Measurements from ENCODE around the gene IQCH. TPM values are rescaled to one million over a fixed set of nuclear protein-coding genes. Genes with fewer than 3 reads are reported as not detected.

The IQCH gene
- total RNA-seq, 1 experiment from 2014 or later: 2.4 TPM

- Mint-ChIP-seq H3K27ac (ENCODE audit: unreplicated experiment) (no peak overlapping the region), H3K4me1 (ENCODE audit: low read depth, unreplicated experiment) (no peaks in the 10 kb centered on the region), H3K36me3 (ENCODE audit: insufficient read depth, unreplicated experiment) (no peaks in the 10 kb centered on the region), H3K9me3 (ENCODE audit: unreplicated experiment) (no peaks in the 10 kb centered on the region), H3K27me3 (ENCODE audit: insufficient read depth, unreplicated experiment) (no peaks in the 10 kb centered on the region), H3K4me3 (ENCODE audit: unreplicated experiment) (no peak overlapping the region)
- Histone ChIP-seq H3K9me3 (no peaks in the 10 kb centered on the region), H3K4me1 (no peaks in the 10 kb centered on the region), H3K27me3 (replicated peaks; ENCODE audit: control insufficient read depth, insufficient read depth, low read length) (no peaks in the 10 kb centered on the region), H3K36me3 (ENCODE audit: control insufficient read depth, insufficient read depth, low read length) (no peaks in the 10 kb centered on the region), H3K4me3 (ENCODE audit: low read depth, low read length) (no peak overlapping the region)
- ChIA-PET POLR2A (no interaction called here), CTCF (no interaction called here)
- intact Hi-C loops (cut with micrococcal nuclease; ENCODE audit: unreplicated experiment): no loop called here
- BruUV-seq (replicated peaks): no TSS peak
- no peak for TF ChIP-seq CTCF (IDR thresholded peaks at IDR 0.05; ENCODE audit: insufficient read depth in 1 of 2, low read depth in 1 of 2, low read length in 1 of 2, severe bottlenecking in 1 of 2, unreplicated experiment in 1 of 2)
- DNase-seq: no peak
These were observed 208.3 kb downstream of the IQCH start for GRCh38 chr15:67462875-67463274.

DNA sequence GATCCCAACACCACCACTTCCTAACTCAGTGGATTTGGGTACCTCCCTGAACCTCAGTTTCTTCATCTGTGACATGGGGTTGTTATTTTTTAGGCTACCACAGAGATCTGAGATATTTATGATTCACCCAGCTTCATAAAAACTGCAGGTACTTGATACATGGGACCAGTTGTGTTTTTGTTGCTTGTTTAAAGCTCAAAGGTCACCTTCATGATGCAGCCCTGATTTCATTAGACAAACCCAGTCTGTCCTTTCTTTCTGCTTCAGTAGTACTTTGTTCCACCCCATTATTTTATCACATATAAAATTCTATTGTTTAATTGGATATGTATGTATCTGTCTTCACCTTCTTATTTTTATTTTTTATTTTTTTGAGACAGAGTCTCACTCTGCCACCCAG lies 208.9 kb downstream of the IQCH start:
- Mint-ChIP-seq H3K36me3 (ENCODE audit: insufficient read depth, unreplicated experiment) (no peaks in the 10 kb centered on the region), H3K4me1 (ENCODE audit: low read depth, unreplicated experiment) (no peaks in the 10 kb centered on the region), H3K9me3 (ENCODE audit: unreplicated experiment) (no peaks in the 10 kb centered on the region), H3K27ac (ENCODE audit: unreplicated experiment) (no peak overlapping the region), H3K4me3 (ENCODE audit: unreplicated experiment) (no peak overlapping the region), H3K27me3 (ENCODE audit: insufficient read depth, unreplicated experiment) (no peaks in the 10 kb centered on the region)
- no peaks in the 10 kb centered on the region for H3K9me3 ChIP-seq
- no peaks in the 10 kb centered on the region for H3K36me3 ChIP-seq (ENCODE audit: control insufficient read depth, insufficient read depth, low read length)
- no peaks in the 10 kb centered on the region for H3K27me3 ChIP-seq (replicated peaks; ENCODE audit: control insufficient read depth, insufficient read depth, low read length)
- no peaks in the 10 kb centered on the region for H3K4me1 ChIP-seq
- no TSS peak for BruUV-seq (replicated peaks)
- intact Hi-C loops (cut with micrococcal nuclease; ENCODE audit: unreplicated experiment): no loop called here
- no peak for TF ChIP-seq CTCF (IDR thresholded peaks at IDR 0.05; ENCODE audit: insufficient read depth in 1 of 2, low read depth in 1 of 2, low read length in 1 of 2, severe bottlenecking in 1 of 2, unreplicated experiment in 1 of 2)
- ChIA-PET CTCF (no interaction called here), POLR2A (no interaction called here)
- no peak for DNase-seq
- no peak overlapping the region for H3K4me3 ChIP-seq (ENCODE audit: low read depth, low read length)

DNA sequence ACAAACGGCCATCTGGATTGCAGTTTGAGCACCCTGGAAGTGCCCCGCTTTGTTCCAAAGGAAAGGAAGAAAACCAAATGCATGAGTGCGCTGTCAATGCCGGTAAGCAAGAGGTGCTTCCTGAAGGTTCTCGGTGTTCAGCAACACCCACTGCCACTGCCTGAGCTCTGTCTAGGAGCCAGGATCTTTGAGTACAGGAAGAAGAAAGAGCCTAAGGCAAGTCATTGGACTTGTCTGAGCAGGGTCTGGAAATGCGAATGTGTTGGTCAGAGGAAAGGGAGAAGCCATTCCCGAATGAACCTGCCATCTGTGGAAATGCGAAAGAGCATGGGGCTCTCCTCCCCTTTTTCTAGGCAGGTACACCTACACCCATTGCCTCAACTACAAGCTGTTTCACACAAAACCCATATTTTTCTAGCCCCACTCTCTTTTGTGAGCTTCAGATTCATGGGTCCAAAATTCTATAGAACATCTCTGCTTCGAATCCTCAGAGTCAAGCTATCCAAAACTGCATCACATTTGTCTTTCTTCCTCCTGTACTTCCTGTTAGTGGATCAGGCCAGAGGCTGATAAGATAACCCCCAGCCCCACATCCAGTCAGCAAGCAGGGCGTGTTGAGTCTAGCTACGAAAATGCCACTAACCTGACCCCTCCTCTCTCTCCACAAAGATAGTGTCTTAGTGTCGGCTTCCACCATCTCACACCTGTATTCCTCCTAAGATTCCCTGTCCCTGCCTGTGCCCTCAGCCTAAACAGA lies 210.8 kb downstream of the IQCH start:
- Mint-ChIP-seq H3K4me3 (ENCODE audit: unreplicated experiment) (no peak overlapping the region), H3K36me3 (ENCODE audit: insufficient read depth, unreplicated experiment) (no peaks in the 10 kb centered on the region), H3K27ac (ENCODE audit: unreplicated experiment) (no peak overlapping the region), H3K4me1 (ENCODE audit: low read depth, unreplicated experiment) (no peaks in the 10 kb centered on the region), H3K27me3 (ENCODE audit: insufficient read depth, unreplicated experiment) (no peaks in the 10 kb centered on the region), H3K9me3 (ENCODE audit: unreplicated experiment) (no peaks in the 10 kb centered on the region)
- intact Hi-C loops (cut with micrococcal nuclease; ENCODE audit: unreplicated experiment): no loop called here
- Histone ChIP-seq H3K4me3 (ENCODE audit: low read depth, low read length) (no peak overlapping the region), H3K27me3 (replicated peaks; ENCODE audit: control insufficient read depth, insufficient read depth, low read length) (no peaks in the 10 kb centered on the region), H3K9me3 (no peaks in the 10 kb centered on the region), H3K36me3 (ENCODE audit: control insufficient read depth, insufficient read depth, low read length) (no peaks in the 10 kb centered on the region), H3K4me1 (no peaks in the 10 kb centered on the region)
- BruUV-seq (replicated peaks): no TSS peak
- no peak for TF ChIP-seq CTCF (IDR thresholded peaks at IDR 0.05; ENCODE audit: insufficient read depth in 1 of 2, low read depth in 1 of 2, low read length in 1 of 2, severe bottlenecking in 1 of 2, unreplicated experiment in 1 of 2)
- ChIA-PET POLR2A (no interaction called here), CTCF (interaction anchor here (0.6 kb wide), 1 partner anchor 204 kb away, joined by 5 read pairs; no protein-coding TSS in a partner anchor)
- no peak for DNase-seq
